Ramos (cell line): ENCODE results near the gene CHN1.

Source experiments
- in situ Hi-C: fragments of 300-500 bp; cut with MboI; formaldehyde crosslinking; loops from one replicate; pipeline ENCODE4 v1.14.3; 2022; ENCODE audit warnings: low sequenced_read_pairs; ENCODE audit not compliant: unreplicated experiment

Gene CHN1

GRCh38 chr2:174931724-174932123 lies 73.5 kb downstream of the CHN1 start:
- in situ Hi-C loops, result no loop called here

GRCh38 chr2:174929786-174930185 lies 75.4 kb downstream of the CHN1 start:
- in situ Hi-C loops, result no loop called here

GRCh38 chr2:174925046-174925784 lies 80.0 kb downstream of the CHN1 start:
- in situ Hi-C loops, result no loop called here

- in situ Hi-C loops, result no loop called here
These were observed 81.0 kb downstream of the CHN1 start for GRCh38 chr2:174924061-174924693.

- in situ Hi-C loops, result no loop called here
These were observed 85.1 kb downstream of the CHN1 start for GRCh38 chr2:174919947-174920595.

- in situ Hi-C loops, result no loop called here
These were observed 86.2 kb downstream of the CHN1 start for GRCh38 chr2:174918886-174919526.

- in situ Hi-C loops, result no loop called here
These were observed 88.8 kb downstream of the CHN1 start for GRCh38 chr2:174916270-174916930.

GRCh38 chr2:174914853-174915760 lies 90.1 kb downstream of the CHN1 start:
- in situ Hi-C loops, result no loop called here

- in situ Hi-C loops, result no loop called here
These were observed 96.9 kb downstream of the CHN1 start for GRCh38 chr2:174908284-174908683.

- in situ Hi-C loops, result no loop called here
These were observed 102.0 kb downstream of the CHN1 start for GRCh38 chr2:174903264-174903556.

- in situ Hi-C loops, result no loop called here
These were observed 102.5 kb downstream of the CHN1 start for GRCh38 chr2:174902506-174903263.

- in situ Hi-C loops, result no loop called here
These were observed 104.1 kb downstream of the CHN1 start for GRCh38 chr2:174901075-174901474.

- in situ Hi-C loops, result no loop called here
These were observed 107.9 kb downstream of the CHN1 start for GRCh38 chr2:174897286-174897685.

GRCh38 chr2:174893018-174893417 lies 112.2 kb downstream of the CHN1 start:
- in situ Hi-C loops, result no loop called here

GRCh38 chr2:174892546-174892945 lies 112.6 kb downstream of the CHN1 start:
- in situ Hi-C loops, result no loop called here

GRCh38 chr2:174888646-174889271 lies 116.4 kb downstream of the CHN1 start:
- in situ Hi-C loops, result no loop called here

- in situ Hi-C loops, result no loop called here
These were observed 117.0 kb downstream of the CHN1 start for GRCh38 chr2:174888146-174888545.

GRCh38 chr2:174882416-174882815 lies 122.8 kb downstream of the CHN1 start:
- in situ Hi-C loops, result no loop called here

GRCh38 chr2:174881678-174882077 lies 123.5 kb downstream of the CHN1 start:
- in situ Hi-C loops, result no loop called here
